GM12864 (cell line): ENCODE data around the gene NAPG.

Experiments
- DNase-seq: peaks from one replicate; pipeline ENCODE4 v3.0.0-alpha.2; 2011; ENCODE audit warnings: low read depth
- H3K4me3 ChIP-seq: 2 replicates; pipeline ENCODE4 v1.5.1; 2011; ENCODE audit warnings: mild to moderate bottlenecking, low read depth, low read length, control low read depth
- TF ChIP-seq, protein P1 (sequence below): IDR thresholded peaks from 2 replicates; pipeline ENCODE4 v1.5.1; 2011; ENCODE audit warnings: low read depth, mild to moderate bottlenecking, moderate library complexity, low read length, control low read depth, inconsistent platforms; ENCODE audit errors: missing control alignments

NAPG gene

DNA sequence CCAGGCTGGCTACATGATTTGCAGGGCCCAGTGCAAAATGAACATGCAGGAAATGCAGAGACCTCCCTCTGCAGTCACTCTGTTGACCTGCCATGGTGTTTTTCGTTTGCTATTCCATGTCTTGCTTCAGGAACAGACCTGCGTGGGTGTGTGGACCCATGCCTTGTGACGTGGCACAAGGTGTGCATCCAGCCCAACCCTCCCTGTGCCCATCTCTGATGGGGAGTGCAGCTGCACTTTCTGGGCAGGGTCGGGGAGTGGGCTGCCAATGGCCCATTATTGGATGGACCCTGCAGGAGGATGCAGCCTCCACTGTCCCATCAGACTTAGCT lies 33.1 kb downstream of the NAPG start:
- H3K4me3 ChIP-seq = no peak overlapping the region
- no peak for DNase-seq
- TF ChIP-seq, protein P1, sequence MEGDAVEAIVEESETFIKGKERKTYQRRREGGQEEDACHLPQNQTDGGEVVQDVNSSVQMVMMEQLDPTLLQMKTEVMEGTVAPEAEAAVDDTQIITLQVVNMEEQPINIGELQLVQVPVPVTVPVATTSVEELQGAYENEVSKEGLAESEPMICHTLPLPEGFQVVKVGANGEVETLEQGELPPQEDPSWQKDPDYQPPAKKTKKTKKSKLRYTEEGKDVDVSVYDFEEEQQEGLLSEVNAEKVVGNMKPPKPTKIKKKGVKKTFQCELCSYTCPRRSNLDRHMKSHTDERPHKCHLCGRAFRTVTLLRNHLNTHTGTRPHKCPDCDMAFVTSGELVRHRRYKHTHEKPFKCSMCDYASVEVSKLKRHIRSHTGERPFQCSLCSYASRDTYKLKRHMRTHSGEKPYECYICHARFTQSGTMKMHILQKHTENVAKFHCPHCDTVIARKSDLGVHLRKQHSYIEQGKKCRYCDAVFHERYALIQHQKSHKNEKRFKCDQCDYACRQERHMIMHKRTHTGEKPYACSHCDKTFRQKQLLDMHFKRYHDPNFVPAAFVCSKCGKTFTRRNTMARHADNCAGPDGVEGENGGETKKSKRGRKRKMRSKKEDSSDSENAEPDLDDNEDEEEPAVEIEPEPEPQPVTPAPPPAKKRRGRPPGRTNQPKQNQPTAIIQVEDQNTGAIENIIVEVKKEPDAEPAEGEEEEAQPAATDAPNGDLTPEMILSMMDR = no peak

GRCh38 chr18:10559553-10560451 lies 34.0 kb downstream of the NAPG start:
- DNase-seq = peak; percentile 5
- TF ChIP-seq, protein P1 = no peak
- H3K4me3 ChIP-seq = no peak overlapping the region; the same call in 1 of the 2 replicates

- TF ChIP-seq, protein P1 = peak; percentile 70
- H3K4me3 ChIP-seq = no peak overlapping the region; the same call in 1 of the 2 replicates
- peak; percentile 31 for DNase-seq
Observed at GRCh38 chr18:10560452-10561045, 34.7 kb downstream of the NAPG start.

GRCh38 chr18:10562773-10563160 lies 36.9 kb downstream of the NAPG start:
- H3K4me3 ChIP-seq = no peak overlapping the region
- TF ChIP-seq, protein P1 = no peak
- no peak for DNase-seq

DNA sequence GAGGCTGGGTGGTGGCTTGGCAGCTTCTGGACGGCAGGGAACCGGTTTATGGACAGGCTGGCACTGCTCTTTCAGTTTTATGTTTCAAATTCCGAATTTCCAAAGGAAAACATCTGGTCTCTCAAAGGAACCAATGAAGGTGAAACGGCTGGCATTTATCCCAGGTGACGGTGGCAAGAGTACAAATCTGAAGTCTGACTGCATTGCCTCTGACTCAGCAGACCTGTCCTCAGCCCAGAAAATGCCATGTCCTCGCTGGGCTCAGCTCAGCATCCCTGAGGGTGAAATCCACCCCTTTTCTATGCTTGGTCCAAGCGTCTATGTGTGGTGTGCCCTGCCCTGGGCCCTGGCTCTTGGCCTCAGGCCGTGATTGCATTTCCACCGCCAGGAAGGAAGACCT lies 38.1 kb downstream of the NAPG start:
- no peak for DNase-seq
- TF ChIP-seq, protein P1 = no peak
- no peak overlapping the region for H3K4me3 ChIP-seq

DNA sequence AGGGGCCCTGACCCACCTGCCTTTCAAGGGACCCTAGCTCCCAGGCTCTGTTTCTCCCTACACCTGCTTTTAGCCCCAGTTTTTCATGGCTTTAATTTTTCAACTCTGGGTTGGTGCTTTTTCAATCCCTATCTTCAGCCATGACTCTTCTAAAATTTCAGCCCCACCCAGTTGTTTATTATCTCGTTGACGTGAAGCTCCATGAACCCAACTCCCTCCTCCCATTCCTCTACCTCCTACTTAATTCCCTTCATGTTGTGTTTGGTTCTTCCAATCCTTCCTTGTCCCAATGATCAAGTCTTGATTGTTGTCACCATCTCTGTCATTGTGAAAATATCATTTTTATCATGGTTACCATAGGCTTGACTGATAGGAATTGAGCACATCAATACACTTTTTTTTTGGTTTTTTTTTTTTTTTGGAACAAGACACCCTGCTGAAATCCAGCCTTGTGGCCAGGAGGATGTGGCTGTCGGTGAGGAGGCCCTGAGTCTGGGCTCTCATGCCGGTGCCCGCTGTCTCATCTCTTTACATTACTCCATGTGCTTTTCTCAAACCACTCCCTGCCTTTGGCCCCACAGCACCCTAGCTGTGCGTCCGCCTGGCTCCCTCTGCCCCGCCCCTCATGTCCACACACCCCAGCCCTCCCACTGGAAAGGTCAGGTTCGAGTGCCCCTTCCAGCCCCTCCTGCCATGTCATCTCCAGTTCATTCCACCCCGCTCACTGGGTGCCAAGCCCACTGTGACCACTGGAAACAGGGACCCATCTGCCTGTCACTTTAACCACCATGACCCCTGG lies 39.3 kb downstream of the NAPG start:
- TF ChIP-seq, protein P1 = no peak
- no peak overlapping the region for H3K4me3 ChIP-seq
- no peak for DNase-seq
